Iris pigment epithelial cell (primary cell): ENCODE results near the gene HOXB2.
A peak's percentile ranks its signal among the peaks of the same experiment; 100 is the strongest.

ENCODE experiments used
- DNase-seq: peaks from one replicate; pipeline ENCODE4 v3.0.0-alpha.2; 2011; ENCODE audit warnings: low read depth

The HOXB2 gene

GRCh38 chr17:48545022-48545375 lies at the start of gene HOXB2:
Gene HOXB2, minus strand, starts transcription at chr17:48545109. Its CDS starts 198 bp downstream, at chr17:48544911.
- peak; percentile 58 for DNase-seq

GRCh38 chr17:48593840-48594537 lies 49.1 kb upstream of the HOXB2 start:
- peak; percentile 57 for DNase-seq

GRCh38 chr17:48593126-48593829 lies 48.4 kb upstream of the HOXB2 start, which contains the start of gene HOXB5:
Gene HOXB5, minus strand, starts transcription at chr17:48593779. Its CDS starts 97 bp downstream, at chr17:48593682.
- no peak for DNase-seq

GRCh38 chr17:48592577-48592976 lies 47.7 kb upstream of the HOXB2 start:
- no peak for DNase-seq

GRCh38 chr17:48592057-48592514 lies 47.2 kb upstream of the HOXB2 start:
- no peak for DNase-seq

GRCh38 chr17:48591255-48592056 lies 46.5 kb upstream of the HOXB2 start:
- no peak for DNase-seq

- DNase-seq, result no peak
Observed at GRCh38 chr17:48590607-48591161, 45.8 kb upstream of the HOXB2 start.

GRCh38 chr17:48589831-48590606 lies 45.1 kb upstream of the HOXB2 start, which contains the start of gene HOXB3:
Gene HOXB3, minus strand, starts transcription at chr17:48590241. Its CDS starts 37,767 bp downstream, at chr17:48552474.
- DNase-seq, result no peak

- DNase-seq, result no peak
Observed at GRCh38 chr17:48589060-48589830, 44.3 kb upstream of the HOXB2 start.

GRCh38 chr17:48588528-48588927 lies 43.6 kb upstream of the HOXB2 start:
- no peak for DNase-seq

GRCh38 chr17:48588074-48588415 lies 43.1 kb upstream of the HOXB2 start:
- DNase-seq, result no peak

GRCh38 chr17:48587276-48588073 lies 42.6 kb upstream of the HOXB2 start:
- DNase-seq, result no peak

- DNase-seq, result no peak
Observed at GRCh38 chr17:48586355-48587258, 41.7 kb upstream of the HOXB2 start.

- no peak for DNase-seq
Observed at GRCh38 chr17:48584223-48584741, 39.4 kb upstream of the HOXB2 start.

- no peak for DNase-seq
Observed at GRCh38 chr17:48583708-48584222, 38.9 kb upstream of the HOXB2 start.

- DNase-seq, result no peak
Observed at GRCh38 chr17:48582750-48583069, 37.8 kb upstream of the HOXB2 start.

- no peak for DNase-seq
Observed at GRCh38 chr17:48579760-48580554, 35.0 kb upstream of the HOXB2 start.

GRCh38 chr17:48579471-48579759 lies 34.5 kb upstream of the HOXB2 start:
- no peak for DNase-seq
